AG09309 (cell line): ENCODE data around the gene AFAP1L2.

Experiments
- DNase-seq: peaks from one replicate; pipeline ENCODE4 v3.0.0-alpha.2; 2010; ENCODE audit warnings: low read depth
- H3K4me3 ChIP-seq: 2 replicates; pipeline ENCODE4 v1.5.1; 2011; ENCODE audit warnings: mild to moderate bottlenecking, low read depth, low read length, moderate library complexity; ENCODE audit not compliant: control insufficient read depth
- TF ChIP-seq, protein P1 (sequence below): IDR thresholded peaks from 2 replicates; pipeline ENCODE4 v1.5.1; 2011; ENCODE audit warnings: mild to moderate bottlenecking, low read depth, low read length, inconsistent platforms; ENCODE audit not compliant: insufficient read depth, control insufficient read depth; ENCODE audit errors: missing control alignments

AFAP1L2 gene

DNA sequence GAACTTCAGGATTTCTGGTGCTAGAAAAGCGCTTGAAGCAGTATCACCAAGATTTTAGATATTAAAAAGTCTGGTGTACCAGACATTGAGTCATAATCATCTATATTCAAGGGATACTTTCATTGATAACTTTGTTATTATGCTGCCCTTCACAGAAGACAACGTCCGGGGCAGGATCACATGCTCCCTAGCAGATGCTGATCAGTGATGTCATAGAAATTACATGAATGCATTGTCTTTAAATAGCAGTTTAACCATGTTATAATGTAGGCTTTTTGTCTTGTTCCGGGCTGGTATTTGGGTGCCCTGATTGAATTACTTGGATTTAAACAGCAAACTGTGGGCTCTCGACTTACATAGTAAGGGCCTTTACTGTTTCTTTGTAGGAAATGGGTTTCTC, 111.2 kb downstream of the AFAP1L2 start:
- DNase-seq, result no peak
- H3K4me3 ChIP-seq, result no peak overlapping the region
- TF ChIP-seq, protein P1, sequence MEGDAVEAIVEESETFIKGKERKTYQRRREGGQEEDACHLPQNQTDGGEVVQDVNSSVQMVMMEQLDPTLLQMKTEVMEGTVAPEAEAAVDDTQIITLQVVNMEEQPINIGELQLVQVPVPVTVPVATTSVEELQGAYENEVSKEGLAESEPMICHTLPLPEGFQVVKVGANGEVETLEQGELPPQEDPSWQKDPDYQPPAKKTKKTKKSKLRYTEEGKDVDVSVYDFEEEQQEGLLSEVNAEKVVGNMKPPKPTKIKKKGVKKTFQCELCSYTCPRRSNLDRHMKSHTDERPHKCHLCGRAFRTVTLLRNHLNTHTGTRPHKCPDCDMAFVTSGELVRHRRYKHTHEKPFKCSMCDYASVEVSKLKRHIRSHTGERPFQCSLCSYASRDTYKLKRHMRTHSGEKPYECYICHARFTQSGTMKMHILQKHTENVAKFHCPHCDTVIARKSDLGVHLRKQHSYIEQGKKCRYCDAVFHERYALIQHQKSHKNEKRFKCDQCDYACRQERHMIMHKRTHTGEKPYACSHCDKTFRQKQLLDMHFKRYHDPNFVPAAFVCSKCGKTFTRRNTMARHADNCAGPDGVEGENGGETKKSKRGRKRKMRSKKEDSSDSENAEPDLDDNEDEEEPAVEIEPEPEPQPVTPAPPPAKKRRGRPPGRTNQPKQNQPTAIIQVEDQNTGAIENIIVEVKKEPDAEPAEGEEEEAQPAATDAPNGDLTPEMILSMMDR, result no peak

DNA sequence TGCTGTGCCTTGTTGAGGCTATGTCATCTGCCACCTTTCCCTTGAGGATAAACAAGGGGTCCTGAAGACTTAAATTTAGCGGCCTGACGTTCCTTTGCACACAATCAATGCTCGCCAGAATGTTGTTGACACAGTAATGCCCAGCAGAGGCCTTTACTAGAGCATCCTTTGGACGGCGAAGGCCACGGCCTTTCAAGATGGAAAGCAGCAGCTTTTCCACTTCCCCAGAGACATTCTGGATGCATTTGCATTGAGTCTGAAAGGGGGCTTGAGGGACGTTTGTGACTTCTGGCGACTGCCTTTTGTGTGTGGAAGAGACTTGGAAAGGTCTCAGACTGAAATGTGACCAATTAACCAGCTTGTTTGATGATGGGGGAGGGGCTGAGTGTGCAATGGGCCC, 112.8 kb downstream of the AFAP1L2 start:
- no peak for DNase-seq
- H3K4me3 ChIP-seq, result no peak overlapping the region
- TF ChIP-seq, protein P1, result no peak

DNA sequence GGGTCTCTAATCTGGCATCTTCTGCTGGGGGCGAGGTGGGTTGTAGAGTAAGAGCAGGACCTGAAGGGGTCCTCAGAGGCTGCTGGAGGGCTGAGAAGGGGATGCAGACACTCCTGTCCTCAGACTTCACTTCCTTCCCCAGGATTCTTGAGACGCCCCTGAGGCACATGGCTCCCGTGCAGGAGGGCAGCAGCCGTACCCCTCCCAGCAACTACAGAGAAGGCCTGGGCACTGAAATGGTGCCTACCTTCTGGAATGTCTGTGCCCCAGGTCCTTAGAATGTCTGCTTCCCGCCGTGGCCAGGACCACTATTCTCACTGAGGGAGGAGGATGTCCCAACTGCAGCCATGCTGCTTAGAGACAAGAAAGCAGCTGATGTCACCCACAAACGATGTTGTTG, 113.2 kb downstream of the AFAP1L2 start:
- TF ChIP-seq, protein P1, result no peak
- DNase-seq, result no peak
- H3K4me3 ChIP-seq, result no peak overlapping the region

DNA sequence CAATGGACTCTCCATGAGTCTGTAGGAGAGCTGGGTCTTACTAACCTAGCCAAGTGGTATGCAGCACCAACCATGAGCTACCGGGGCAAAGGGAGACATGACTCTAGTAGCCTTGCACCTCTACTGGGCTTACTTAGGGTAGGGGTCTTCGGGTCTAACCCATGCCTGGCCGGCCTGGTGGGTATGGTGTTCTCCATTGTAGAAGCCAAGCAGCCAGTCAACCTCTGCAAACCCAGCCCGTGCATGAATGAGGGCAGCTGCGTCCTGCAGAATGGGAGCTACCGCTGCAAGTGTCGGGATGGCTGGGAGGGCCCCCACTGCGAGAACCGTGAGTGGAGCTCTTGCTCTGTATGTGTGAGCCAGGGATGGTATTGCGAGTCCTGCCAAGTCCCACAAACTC, 114.3 kb downstream of the AFAP1L2 start:
- no peak overlapping the region for H3K4me3 ChIP-seq
- TF ChIP-seq, protein P1, result no peak
- DNase-seq, result no peak

DNA sequence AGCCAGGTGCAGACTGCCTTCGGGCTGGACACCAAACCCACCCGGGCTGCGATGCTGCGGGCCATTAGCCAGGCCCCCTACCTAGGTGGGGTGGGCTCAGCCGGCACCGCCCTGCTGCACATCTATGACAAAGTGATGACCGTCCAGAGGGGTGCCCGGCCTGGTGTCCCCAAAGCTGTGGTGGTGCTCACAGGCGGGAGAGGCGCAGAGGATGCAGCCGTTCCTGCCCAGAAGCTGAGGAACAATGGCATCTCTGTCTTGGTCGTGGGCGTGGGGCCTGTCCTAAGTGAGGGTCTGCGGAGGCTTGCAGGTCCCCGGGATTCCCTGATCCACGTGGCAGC, 115.2 kb downstream of the AFAP1L2 start:
- no peak for DNase-seq
- H3K4me3 ChIP-seq, result no peak overlapping the region
- TF ChIP-seq, protein P1, result no peak

DNA sequence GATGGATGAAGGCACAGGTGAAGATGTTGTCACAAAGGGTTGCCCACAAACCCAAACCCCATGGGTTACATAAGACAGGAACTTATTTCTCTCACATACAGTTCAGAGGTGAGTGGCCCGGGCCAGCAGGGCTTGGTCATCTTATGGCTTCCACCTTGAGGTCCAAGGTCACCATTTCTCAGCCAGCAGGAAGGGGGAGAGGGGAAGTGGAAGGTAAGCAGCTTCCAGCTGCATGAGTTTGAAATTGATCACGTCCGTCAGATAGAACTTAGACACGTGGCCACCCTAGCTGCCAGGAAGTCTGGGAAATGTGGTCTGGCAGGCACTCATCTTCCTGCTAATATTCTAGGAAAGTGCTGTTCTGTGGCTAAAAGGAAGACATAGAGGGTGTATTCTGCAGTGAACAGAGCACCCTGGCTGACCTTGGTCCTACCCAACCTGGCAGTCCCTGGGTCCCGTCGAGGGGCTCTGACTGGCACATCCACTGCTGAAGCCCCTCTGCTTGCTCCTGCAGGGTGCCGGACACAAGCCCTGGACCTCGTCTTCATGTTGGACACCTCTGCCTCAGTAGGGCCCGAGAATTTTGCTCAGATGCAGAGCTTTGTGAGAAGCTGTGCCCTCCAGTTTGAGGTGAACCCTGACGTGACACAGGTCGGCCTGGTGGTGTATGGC, 115.7 kb downstream of the AFAP1L2 start:
- no peak for DNase-seq
- TF ChIP-seq, protein P1, result no peak
- no peak overlapping the region for H3K4me3 ChIP-seq

DNA sequence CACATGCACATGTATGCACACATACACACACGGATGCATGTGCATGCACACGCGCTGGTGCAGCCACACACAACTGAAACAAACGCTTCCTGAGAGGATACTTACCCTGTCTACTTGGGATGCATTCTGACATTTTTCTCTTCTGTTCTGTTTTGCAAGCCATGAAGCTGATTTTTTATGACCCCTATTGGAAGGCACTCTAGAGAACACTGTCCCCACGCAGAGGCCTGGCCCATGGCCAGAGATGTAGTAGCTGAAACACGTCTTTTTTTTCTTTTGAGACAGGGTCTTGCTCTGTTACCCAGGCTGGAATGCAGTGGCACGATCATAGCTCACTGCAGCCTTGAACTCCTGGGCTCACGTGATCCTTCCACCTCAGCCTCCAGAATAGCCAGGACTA, 117.4 kb downstream of the AFAP1L2 start:
- DNase-seq, result no peak
- TF ChIP-seq, protein P1, result no peak
- H3K4me3 ChIP-seq, result no peak overlapping the region
